AG09319 (cell line): ENCODE measurements around the gene RAPGEF2.

Experiments
- DNase-seq: peaks from one replicate; pipeline ENCODE4 v3.0.0-alpha.2; 2010; ENCODE audit warnings: low read depth; ENCODE audit errors: extremely low read depth
- TF ChIP-seq, protein P1 (sequence below): IDR thresholded peaks from 2 replicates; pipeline ENCODE4 v1.5.1; 2011; ENCODE audit warnings: low read depth, mild to moderate bottlenecking, inconsistent platforms, low read length, moderate library complexity

Gene RAPGEF2

GRCh38 chr4:159358226-159358625, 255.3 kb downstream of the RAPGEF2 start:
- TF ChIP-seq, protein P1, sequence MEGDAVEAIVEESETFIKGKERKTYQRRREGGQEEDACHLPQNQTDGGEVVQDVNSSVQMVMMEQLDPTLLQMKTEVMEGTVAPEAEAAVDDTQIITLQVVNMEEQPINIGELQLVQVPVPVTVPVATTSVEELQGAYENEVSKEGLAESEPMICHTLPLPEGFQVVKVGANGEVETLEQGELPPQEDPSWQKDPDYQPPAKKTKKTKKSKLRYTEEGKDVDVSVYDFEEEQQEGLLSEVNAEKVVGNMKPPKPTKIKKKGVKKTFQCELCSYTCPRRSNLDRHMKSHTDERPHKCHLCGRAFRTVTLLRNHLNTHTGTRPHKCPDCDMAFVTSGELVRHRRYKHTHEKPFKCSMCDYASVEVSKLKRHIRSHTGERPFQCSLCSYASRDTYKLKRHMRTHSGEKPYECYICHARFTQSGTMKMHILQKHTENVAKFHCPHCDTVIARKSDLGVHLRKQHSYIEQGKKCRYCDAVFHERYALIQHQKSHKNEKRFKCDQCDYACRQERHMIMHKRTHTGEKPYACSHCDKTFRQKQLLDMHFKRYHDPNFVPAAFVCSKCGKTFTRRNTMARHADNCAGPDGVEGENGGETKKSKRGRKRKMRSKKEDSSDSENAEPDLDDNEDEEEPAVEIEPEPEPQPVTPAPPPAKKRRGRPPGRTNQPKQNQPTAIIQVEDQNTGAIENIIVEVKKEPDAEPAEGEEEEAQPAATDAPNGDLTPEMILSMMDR = no peak
- no peak for DNase-seq

DNA sequence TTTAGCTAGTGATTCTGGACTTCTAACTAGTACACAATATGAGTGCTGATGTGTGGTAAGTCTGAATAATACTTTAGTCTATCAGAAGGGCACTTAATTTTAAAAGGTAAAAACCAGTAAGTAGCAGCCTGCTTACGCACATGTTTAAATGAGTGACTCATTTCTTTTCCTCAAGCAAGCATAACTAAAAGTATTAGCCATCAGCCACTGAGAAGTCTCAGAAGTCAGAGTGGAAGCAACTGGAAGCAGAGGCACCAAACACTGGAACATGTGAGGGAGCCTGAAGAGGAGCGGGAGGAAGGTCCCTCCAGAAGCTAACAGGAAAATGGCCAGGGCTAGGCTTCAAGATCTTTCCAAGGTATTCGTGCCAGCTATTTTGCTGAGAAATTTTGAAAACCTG, 257.7 kb downstream of the RAPGEF2 start:
- TF ChIP-seq, protein P1 = no peak
- DNase-seq = peak; percentile 30

DNA sequence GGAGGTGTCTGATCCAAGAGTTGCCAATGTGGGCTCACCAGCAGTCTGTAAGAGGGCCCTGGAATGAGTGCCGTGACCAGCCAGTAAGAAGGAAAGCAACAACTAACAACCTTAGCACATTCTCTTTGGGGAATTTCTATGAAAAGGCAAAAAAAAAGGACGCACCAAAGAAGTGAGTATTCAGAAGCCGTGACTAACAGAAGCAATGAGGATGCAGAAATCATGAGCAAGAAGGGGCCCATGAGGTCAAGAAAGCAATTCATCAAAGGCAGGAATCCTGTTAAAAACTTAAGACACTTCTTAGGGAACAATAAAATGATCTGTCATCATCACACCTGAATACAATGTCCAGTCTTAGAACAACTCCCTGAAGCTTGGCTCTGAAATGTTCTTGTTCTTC, 260.5 kb downstream of the RAPGEF2 start:
- TF ChIP-seq, protein P1 = no peak
- DNase-seq = no peak

DNA sequence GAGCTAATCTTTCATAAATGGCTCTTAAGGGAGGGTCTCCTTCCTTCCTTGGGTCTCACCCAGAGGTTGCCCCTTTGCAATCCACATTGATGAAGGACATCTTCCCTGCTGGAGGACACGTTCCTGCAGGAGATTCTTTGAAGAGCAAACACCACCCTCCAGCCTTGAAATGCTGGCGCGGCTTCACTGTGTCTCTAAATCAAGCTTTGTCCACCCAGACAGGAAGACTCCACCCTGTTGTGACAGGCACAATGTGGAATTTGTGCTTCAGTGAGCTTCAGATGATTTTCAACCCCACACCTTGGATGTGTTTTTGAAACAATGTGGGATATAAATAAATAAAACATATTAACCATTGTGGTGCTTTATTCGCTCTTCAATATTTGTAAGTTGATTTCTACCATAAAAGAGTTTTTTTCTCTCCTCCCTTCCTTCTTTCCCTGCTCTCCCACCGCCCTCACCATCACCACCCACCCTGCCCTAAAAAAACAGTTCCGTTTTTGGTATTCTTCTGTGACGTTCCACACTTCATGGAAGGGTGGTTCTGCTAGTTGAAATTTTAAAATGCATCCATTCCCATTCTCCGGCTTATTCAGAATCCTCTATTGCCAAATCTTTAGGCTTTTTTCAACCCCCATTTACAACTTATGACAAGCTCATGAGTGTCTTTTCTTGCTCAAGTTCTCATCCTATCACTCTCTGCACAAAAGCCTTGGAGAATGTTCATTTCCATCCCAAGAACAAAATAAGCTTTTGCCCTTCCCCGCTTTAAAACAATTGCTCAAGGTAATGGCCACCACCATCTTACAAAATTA, 264.3 kb downstream of the RAPGEF2 start:
- TF ChIP-seq, protein P1 = no peak
- no peak for DNase-seq

DNA sequence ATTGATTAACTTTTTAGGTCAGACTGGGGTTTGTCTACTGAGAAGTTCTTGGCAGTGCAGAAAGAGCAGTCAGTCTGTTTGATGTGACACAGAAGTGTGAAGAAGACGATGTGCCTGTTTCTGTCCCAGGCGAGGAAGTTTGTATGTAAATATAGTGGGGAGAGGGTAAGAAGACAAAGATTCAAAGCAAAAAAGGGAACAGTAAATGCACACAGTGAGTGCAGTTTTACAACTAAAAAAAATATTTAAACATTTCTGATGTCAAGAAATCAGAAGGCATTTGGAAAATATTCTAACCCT, 264.9 kb downstream of the RAPGEF2 start:
- no peak for DNase-seq
- TF ChIP-seq, protein P1 = no peak

- TF ChIP-seq, protein P1 = no peak
- no peak for DNase-seq
Observed at GRCh38 chr4:159368320-159368719, 265.4 kb downstream of the RAPGEF2 start.

DNA sequence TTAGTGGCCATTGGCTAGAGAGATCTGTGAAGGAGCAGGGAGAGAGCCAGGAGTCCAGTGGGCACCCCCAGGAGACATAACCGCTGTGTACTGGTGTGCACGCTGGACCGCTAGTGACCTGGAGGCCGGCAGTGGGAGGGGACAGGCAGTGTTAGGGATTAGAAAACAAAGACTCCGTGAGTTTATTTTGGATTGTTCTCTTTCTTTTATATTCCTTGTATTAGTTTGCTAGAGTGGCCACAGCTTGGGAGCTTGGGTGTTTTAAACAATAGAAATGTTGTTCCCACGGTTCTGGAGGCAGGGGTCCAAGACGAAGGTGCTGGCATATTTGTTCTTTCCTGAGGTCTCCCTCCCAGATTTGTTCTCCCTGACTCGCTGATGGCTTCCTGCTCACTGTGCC, 266.4 kb downstream of the RAPGEF2 start:
- DNase-seq = no peak
- TF ChIP-seq, protein P1 = no peak
